Frontal cortex (tissue), 4 donors: ENCODE measurements around the gene FADS1. TPM values are rescaled to one million over a fixed set of nuclear protein-coding genes. Genes with fewer than 3 reads are reported as not detected.
A peak's percentile ranks its signal among the peaks of the same experiment; 100 is the strongest.

Experiments
- DNase-seq, 2 donors: peaks; one replicate each; pipeline ENCODE4 v3.0.0; 2012; ENCODE audit warnings: low spot score in 2 of 2
- FAIRE-seq: peaks from 2 replicates; lab custom pipeline; 2012; peaks lifted over from hg19 to GRCh38; lab: Jason Lieb, UNC
- total RNA-seq: library from RNA; depleted of rRNA; stranded (reverse); fragments of >200 nt; gene quantifications from one replicate; pipeline ENCODE4 v1.2.3, GENCODE V29; 2014
- donor health status: control.
- donor health status: control.
- donor health status: control.

Gene FADS1
- total RNA-seq, result 81.9 TPM

- no peak for FAIRE-seq
- peak; percentile 93 to 95 for DNase-seq
Observed at GRCh38 chr11:61816736-61817455, at the start of gene FADS1. FADS1 (minus strand) TSS chr11:61817003; CDS start chr11:61816929, 74 bp downstream.

DNA sequence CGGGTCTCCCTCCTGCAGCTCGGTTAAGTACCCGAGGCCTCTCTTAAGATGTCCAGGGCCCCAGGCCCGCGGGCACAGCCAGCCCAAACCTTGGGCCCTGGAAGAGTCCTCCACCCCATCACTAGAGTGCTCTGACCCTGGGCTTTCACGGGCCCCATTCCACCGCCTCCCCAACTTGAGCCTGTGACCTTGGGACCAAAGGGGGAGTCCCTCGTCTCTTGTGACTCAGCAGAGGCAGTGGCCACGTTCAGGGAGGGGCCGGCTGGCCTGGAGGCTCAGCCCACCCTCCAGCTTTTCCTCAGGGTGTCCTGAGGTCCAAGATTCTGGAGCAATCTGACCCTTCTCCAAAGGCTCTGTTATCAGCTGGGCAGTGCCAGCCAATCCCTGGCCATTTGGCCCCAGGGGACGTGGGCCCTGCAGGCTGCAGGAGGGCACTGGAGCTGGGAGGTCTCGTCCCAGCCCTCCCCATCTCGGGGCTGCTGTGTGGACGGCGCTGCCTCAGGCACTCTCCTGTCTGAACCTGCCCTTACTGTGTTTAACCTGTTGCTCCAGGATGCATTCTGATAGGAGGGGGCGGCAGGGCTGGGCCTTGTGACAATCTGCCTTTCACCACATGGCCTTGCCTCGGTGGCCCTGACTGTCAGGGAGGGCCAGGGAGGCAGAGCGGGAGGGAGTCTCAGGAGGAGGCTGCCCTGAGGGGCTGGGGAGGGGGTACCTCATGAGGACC, 49.6 kb upstream of the FADS1 start:
- DNase-seq (no peak), FAIRE-seq (no peak)

GRCh38 chr11:61864814-61865775, 48.3 kb upstream of the FADS1 start:
- no peak for DNase-seq

GRCh38 chr11:61863548-61864081, 46.8 kb upstream of the FADS1 start:
- no peak for DNase-seq
- FAIRE-seq, result no peak

More at GRCh38 chr11:61864814-61865775, 48.3 kb upstream of the FADS1 start:
- no peak for FAIRE-seq

DNA sequence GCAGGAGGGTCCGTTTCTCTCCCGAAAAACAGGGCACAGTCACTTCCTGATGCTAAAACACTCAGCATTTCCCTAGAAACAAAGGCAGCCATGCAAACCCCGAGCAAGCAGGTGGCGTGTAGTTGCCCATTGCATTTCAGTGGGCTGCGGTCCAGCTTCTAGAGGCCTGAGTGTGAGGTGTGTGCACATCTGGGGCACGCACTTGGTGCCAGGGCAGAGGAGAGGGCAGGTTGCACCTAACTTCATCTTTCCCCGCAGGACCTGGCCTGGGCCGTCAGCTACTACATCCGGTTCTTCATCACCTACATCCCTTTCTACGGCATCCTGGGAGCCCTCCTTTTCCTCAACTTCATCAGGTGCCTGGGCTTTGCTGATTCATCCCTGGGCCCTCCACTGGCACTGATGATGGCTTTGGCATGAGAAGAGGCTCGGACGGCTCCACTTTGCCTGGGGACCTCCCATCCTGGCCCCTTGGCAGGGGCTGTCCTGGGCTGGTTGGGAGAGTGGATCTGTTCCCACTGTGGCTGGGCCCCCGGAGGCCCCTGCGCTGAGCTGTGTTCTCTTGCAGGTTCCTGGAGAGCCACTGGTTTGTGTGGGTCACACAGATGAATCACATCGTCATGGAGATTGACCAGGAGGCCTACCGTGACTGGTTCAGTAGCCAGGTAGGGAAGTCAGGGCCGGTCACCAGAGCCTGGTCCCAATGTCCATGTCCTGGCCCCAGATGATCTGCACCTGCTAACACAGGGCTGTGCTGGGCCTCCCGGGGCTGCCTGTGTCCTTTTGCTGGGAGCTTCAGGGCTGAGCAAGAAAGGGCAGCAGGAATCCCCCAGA, 46.1 kb upstream of the FADS1 start:
- no peak for DNase-seq
- FAIRE-seq, result no peak

DNA sequence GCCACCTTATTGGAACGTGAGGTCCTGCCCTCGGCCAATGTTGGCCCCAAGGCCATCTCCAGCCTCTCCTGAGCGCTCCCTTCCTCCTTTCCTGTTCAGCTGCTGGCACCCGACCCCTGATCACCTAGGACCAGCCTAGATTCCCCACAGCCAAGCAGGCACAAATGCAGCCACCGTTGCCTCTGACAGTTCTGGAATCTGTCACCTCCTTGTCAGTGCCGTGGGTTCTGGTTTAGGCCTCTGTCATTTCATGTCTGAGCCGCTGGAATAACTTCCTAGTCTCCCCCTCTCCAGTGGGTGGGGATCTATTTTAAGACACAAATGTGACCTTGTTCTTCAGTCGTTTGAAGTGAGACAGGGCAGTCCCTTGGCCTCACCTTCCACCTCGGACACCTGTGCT, 44.8 kb upstream of the FADS1 start:
- FAIRE-seq, result no peak
- no peak for DNase-seq

DNA sequence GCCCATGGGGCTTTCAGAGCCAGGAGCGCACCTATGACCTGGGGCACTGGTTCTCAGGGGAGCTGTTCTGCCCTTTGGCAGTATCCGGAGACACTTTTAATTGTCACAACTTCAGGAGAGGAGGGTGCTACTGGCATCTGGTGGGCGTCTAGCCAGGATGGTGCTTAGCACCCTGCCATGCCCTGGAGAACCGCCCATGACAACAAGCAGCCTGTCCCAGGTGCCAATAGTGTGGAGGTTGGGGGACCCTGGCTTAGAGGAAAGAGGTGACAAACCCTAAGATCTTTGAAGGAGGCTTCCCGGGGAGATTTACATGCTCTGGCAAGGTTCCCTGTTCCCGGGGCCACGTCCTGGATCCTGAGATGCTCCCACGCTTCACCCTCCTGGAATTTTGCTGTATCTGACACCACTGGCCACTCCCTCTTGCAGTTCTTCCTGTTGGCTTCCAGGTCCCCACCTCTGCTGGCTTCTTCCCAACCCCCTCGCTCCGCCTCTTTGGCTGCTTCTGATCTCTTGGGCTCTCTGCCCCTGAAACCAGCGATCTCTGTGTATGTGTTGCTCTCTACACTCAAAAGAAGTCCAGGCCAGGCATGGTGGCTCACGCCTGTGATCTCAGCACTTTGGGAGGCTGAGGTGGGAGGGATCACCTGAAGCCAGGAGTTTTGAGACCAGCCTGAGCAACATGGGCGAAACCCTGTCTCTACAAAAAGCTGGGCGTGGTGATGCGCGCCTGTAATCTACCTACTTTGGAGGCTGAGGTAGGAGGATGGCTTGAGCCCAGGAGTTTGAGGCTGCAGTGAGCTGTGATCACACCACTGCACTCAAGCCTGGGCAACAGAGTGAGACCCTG, 43.5 kb upstream of the FADS1 start:
- FAIRE-seq (no peak), DNase-seq (no peak)

GRCh38 chr11:61855939-61856680, 39.3 kb upstream of the FADS1 start:
- FAIRE-seq (no peak), DNase-seq (no peak)

- FAIRE-seq (no peak), DNase-seq (no peak)
Observed at GRCh38 chr11:61854966-61855714, 38.3 kb upstream of the FADS1 start.

DNA sequence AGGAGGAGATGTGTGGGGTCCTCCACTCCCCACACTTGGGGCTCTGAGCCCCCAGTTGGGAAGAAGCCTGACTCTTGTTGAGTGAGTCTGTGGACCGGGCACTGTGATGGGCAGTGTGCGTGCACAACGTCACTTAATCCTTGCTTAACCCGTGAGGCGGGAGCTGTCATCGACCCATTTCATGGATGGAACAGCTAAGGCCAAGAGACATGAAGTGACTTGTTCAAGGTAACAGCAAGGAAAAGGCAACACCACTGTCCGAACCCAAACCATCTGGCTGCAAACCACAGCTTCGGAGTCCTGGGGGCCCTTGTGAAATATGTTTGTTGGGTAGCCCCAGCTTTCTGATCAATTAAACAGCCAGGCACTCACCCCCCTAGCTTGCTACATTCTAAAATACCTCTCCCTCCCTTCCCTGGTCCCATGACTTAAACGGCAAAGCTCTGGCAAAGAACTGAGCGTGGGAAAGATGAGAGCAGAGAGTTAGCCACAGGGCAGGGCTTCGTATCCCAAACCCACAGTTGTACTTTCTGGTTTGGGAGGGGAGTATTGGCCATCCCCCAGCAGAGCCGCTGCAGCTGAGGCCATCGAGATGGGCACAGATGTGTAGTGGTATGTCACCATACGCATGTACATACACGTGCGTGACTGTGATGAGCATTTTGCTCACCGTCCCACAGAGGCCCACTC, 37.5 kb upstream of the FADS1 start:
- FAIRE-seq (no peak), DNase-seq (no peak)

DNA sequence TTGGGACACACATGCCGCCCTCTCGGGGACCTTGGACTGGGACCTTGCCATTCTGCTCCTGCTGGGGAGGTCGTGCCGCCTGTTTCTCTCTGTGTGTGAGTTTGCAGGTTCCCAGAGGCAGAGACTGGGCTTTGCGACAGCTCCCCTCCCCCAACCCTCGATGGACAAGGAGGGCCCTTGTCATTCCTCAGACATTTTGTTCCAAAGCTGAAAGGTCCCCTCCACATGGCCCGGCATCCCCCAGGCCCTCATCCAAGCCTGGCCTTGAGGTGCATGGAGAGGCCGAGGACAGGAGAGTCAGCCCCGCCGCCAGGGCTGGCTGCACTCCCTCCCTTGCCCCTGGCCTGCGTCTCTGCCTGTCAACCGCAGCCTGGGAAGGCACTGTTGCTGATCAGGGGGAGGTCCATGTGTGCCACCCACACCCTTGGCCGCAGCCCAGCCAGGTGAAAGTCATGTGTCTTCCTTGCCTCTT, 36.9 kb upstream of the FADS1 start:
- FAIRE-seq (no peak), DNase-seq (no peak)

- no peak for DNase-seq
- FAIRE-seq, result no peak
Observed at GRCh38 chr11:61851900-61852295, 35.1 kb upstream of the FADS1 start.

- no peak for FAIRE-seq
Observed at GRCh38 chr11:61851113-61851899, 34.5 kb upstream of the FADS1 start.

GRCh38 chr11:61850687-61851086, 33.9 kb upstream of the FADS1 start:
- FAIRE-seq, result no peak
- no peak for DNase-seq

More at GRCh38 chr11:61851113-61851899, 34.5 kb upstream of the FADS1 start:
- DNase-seq, result no peak

GRCh38 chr11:61848631-61849030, 31.8 kb upstream of the FADS1 start:
- DNase-seq, result no peak
- no peak for FAIRE-seq
